Liver (tissue), 2 donors: ENCODE data around the gene SIGLEC6.

Experiments
- FOXA1 ChIP-seq: IDR thresholded peaks from 2 replicates; pipeline ENCODE4 v1.6.1; 2016; ENCODE audit warnings: antibody characterized with exemption
- TF ChIP-seq, protein P1 (sequence below): fragments of 150-350 bp; IDR thresholded peaks from 2 replicates; pipeline ENCODE4 v1.5.1; 2017; ENCODE audit warnings: improper control_type of control experiment, low read depth, low read length; ENCODE audit not compliant: missing input control
- donor health status: healthy.

DNA sequence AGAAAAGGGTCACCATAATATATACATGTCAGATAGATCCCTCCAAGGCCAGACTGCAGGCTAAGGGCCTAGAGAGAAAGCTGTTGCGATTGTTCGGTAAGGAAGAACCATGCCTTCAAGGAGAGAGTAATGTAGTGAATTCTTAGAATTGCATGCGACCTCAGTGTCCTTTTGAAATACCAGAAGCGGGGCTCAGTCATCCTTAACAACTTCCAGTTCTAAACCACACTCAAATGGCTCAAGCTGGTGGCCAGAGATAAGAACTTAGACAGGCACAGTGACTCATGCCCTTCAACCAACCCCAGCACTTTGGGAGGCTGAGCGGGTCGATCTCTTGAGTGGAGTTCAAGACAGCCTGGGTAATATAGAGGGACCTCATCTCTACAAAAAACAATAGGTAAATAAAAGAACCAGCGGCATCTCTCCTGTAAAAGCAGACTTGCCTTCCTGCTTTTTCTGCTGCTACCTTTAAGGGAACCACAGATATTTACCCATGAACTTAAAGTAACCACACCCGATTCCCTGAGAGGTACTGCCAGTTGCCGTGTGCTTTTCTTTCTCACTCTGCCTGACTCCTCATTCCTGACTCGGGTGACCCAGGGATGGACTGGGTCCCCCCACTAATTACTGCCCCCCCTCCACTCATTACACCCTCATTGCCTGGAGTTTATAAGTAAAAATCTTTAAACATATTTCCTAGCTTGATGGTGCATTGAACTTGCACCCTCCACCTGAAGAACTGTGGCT is 15.4 kb upstream of the SIGLEC6 start:
- TF ChIP-seq, protein P1, sequence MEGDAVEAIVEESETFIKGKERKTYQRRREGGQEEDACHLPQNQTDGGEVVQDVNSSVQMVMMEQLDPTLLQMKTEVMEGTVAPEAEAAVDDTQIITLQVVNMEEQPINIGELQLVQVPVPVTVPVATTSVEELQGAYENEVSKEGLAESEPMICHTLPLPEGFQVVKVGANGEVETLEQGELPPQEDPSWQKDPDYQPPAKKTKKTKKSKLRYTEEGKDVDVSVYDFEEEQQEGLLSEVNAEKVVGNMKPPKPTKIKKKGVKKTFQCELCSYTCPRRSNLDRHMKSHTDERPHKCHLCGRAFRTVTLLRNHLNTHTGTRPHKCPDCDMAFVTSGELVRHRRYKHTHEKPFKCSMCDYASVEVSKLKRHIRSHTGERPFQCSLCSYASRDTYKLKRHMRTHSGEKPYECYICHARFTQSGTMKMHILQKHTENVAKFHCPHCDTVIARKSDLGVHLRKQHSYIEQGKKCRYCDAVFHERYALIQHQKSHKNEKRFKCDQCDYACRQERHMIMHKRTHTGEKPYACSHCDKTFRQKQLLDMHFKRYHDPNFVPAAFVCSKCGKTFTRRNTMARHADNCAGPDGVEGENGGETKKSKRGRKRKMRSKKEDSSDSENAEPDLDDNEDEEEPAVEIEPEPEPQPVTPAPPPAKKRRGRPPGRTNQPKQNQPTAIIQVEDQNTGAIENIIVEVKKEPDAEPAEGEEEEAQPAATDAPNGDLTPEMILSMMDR: no peak
- no peak for TF ChIP-seq FOXA1
